AML-193 (cell line): ENCODE data around the gene STARD5.

ENCODE experiments used
- DNase-seq, 2 experiments: peaks; one replicate each; lab custom pipeline; 2025; lab: John Stamatoyannopoulos, UW

STARD5 gene

GRCh38 chr15:81274931-81275707 lies 48.8 kb downstream of the STARD5 start:
- peak; percentile 84 for DNase-seq

DNA sequence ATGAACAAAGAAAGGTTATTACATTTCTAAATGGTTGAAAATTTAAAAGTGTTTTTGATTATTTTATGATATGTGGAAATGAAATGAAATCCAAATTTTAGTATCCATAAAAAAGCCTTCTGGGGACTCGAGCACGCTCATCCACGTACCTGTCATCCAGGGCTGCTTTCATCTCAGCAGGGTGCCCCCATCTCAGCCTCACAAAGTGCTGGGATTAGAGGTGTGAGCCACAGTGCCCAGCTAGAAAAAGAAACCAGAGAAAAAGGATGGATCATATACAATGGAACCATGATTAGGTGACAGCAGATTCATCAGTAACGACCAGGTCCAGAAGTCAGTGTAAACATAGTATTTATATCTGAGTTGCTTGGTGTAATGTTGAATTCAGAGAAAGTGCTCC lies 49.7 kb downstream of the STARD5 start:
- DNase-seq: no peak

- DNase-seq: no peak
These were observed 50.1 kb downstream of the STARD5 start for GRCh38 chr15:81273855-81274254.

DNA sequence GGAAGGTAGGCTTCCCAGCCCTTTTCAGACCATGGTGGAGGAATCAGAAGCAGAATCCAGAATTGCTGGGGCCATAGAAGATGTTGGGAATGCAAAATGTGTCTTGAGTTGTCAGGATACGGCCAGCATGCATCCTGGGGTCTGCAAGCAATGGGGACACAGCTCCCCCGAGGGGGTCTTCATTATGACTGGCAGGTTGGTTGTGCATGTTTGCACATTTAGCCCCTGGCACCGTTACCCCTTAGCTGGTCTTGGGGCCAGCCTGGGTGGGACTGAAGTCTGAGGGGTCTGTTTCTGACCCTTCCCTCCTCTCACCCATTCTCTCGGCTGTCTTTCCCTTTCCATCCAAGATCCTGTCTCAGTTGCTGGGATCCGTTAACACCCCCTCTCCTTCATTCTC lies 50.7 kb downstream of the STARD5 start:
- DNase-seq: no peak

DNA sequence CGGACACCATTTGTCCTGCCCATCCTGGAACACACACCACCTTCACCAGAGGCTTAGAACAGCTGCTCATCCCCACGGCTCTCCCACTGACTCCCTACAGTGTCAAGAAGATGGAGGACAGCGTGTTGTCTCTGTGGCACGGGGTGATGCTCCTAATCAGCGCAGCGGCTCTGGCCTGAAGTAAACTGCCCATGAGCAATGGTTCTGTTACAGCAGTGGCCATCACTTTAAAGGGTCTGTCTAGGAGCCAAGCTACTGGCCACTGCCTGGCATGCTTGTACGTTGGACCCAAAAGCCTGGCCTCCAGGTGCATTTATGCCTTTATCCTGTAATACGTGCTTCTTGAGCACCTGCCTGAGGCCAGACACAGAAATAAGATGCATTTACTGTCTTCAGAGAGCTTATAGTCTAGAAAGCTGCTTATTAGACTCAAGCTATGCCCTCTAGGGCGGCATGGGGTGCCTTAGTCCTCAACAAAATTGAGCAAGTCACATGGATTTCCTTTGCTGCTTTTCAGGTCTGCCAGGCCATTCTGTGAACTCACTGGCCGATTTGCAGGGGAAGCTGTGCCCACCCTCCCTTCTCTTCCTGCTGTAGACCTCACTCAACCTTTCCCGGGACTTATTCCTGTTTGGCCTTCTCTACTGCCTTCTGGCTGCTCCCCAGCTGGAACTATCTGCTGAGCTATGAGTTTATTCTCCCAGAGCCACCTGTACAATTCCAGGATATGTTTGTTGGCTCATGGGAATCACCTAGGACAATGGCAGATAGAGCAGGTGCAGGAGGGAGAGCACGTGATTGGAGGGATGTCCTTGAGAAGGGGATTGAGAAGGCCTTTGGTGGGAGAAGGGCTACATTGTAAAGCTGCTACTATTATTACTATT lies 51.9 kb downstream of the STARD5 start:
- DNase-seq: no peak

GRCh38 chr15:81270781-81271491 lies 53.0 kb downstream of the STARD5 start:
- no peak for DNase-seq

- no peak for DNase-seq
These were observed 53.8 kb downstream of the STARD5 start for GRCh38 chr15:81270188-81270587.

DNA sequence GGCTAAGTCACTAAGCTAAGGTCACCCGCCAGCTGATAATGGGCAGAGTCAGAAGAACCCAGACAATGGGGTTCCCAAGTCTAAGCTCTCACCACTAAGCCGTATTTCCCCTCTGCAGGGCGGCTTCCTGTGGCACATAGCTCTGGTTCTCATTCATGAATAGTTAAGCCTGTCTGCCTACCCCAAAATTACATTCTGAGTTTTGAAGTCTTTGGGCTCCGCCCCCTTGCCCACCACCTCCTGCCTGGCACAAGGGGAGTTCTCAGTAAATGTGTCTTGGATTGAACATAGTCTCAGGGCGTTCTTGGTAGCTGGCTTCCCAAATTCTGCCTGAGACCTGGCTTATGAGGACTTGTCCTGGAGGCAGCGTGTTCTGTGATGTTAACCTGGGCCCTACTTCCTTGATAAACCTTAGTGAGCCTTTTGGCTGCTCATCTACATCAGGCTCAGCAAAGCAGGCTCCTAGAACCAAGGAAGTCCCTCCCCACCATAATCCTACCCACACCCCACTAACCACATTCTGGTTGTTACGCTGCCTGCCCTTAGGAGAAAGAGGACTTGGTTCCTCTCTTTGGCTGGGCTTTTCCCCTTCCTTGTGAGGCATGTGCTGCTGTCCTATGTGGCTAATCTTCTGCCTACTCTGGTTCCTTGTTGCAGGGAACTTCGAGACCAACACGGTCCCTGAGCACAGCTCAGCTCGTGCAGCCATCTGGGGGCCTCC lies 54.9 kb downstream of the STARD5 start:
- DNase-seq: peak; percentile 34 to 47

DNA sequence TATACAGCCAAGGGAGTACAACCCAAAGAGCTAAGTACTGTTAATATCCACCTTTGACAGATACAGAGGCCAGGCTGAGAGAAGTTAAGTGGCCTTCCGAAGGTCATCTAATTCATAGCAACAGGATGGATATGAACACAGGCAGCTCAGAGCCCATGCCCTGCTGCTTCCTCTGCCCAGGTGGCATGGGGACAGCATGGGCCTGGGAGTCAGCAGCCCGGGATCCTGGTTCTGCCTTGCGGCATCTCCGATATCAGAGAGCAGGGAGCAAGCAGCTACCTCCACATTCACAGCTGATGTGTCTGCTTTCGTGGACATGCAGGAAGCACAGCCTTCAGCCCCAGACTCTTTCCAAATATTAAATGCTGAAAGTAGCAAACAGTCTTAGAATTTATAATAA lies 55.6 kb downstream of the STARD5 start:
- DNase-seq: no peak

DNA sequence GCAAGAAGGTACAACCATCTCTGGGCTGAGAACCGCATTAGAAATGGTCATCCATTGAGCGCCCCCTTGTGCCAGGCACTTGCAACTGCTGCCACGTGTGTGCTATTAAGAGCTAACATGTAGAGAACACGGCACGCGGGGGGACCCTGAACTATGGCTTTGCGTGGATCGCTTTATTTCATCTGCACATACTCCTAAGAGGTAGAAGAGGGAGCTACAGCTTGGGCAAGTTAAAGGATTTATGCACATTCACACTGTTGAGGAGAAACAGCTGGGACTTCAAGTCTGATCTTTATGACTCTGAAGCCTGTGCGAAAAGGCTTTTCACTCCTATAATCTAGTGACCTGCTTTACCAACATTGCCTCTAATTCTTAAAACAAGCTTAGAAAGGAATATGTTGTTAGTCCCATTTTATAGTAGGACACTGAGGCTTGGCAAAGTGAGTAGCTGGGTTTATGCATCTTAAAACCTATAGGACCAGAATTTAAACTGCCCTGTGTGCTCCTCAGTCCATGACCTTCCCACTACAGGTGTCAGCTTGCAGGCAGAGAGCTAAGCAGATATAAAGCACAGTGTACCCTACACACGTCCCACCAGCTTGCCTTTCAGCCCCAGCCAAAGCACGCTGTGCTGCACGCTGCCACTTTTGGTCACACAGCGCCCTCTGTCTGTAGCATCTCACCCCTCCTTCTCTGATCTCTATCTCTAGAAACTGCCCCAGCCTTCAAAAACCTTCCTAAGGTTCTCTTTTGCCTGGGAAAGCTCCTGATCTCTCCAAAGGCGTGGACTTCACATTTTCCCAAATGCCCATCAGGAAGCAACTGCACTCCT lies 57.8 kb downstream of the STARD5 start:
- DNase-seq: peak; percentile 77 to 83

DNA sequence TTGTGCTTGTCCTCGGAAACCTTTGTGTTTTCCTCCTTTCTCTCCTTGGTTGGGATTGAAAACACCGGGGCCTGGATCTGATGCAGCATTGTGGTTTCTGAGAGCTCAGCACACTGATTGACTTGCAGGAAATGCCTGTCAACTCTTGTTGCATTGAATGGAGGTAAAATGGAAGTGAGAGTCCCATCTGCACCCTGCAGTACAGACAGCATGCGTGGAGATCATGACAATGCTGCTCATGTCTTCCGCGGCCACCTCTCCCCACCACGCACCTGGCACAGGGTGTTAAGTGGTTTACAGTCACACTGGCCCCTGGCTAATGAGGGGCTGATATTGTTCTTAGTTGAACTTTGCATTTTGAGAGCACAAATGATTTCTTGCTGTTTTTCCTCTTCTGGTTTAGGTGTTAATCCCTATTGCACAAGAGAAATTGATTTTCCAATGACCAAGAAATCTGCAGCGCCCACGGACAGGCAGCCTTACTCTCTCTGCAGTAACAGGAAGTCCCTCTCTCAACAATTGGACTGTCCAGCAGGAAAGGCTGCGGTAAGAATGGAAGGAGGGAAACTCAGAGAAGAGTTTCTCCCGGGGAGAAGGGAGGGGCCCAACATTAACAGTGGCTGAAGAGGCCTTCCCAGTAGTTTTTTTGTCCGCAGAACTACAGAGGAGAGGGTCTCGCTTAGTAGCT lies 58.5 kb downstream of the STARD5 start:
- peak in 1 of 2 experiments; percentile 42 for DNase-seq

DNA sequence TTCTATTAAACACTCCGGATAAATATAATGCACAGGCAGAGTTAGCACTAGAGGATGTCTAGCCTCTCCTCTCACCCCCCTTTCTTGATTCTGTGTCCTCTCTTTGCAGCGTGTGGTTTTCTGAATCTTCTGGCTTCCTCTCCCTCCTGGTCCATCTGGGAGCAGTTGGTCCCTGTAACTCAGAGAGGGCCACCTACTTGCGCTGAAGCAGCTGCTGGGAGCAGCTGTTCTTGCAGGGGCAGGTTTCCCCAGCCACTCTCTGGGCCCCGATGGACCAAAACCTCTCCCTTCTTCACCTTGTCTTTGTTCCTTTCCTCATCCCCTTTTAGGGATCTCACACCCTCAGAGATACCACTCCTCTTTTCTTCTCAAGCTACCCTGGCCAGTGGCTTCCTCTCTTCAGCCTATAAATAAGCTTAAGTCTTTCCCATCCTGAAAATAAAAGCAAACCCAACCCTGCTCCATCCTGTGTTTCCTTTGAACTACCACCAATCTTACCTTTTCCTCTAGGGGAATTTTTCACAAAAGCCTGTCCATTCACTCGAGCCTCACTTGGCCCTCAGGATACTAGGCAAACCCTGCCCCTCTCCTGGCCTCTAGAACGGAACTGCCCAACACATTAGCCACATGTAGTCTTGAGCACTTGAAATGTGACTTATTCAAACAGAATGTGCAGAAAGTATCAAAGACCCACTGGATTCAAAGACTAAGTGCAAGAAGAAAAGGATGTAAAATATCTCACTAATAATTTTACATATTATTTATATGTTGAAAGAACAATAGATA lies 59.7 kb downstream of the STARD5 start:
- DNase-seq: no peak

- DNase-seq: no peak
These were observed 60.5 kb downstream of the STARD5 start for GRCh38 chr15:81263477-81263876.

DNA sequence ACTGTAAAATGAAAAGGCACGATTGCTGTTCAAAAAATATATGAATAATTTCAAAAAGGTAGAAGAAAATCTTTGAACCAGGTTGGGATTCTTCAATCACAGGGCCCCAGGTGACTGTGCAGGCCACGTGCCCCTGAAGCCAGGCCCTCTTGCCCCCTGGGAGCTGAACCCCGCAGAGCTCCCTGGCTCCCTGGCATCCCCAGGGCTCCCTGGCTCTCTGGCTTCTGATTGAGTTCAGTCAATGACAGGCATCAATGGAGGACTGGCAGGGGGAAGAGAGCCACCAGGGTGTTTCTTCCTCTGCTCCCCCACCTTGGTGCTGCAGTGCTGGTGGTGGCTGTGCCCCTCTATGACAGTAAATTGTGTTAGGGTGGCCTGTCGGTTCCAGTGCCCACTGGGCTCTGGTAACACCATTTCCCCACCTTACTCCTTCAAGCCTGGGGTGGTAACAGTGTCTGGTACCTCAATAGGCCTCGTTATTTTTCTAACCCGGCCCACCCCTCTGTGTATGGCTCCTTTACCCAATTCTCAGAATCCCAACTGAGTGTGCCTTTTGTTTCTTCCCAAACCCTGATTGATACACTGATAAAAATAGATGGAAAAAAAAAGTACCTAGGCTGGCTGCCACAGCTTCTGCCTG lies 62.6 kb downstream of the STARD5 start:
- no peak for DNase-seq

GRCh38 chr15:81259760-81260298 lies 64.1 kb downstream of the STARD5 start:
- no peak for DNase-seq
